Osteoblast (primary cell): ENCODE measurements around the gene STRIT1. TPM values are rescaled to one million over a fixed set of nuclear protein-coding genes. Genes with fewer than 3 reads are reported as not detected.

Experiments
- DNase-seq: peaks from one replicate; pipeline ENCODE4 v3.0.0; 2011; ENCODE audit warnings: low spot score, mixed read lengths; ENCODE audit not compliant: insufficient read length; ENCODE audit errors: missing footprints
- H2AFZ ChIP-seq: 2 replicates; pipeline ENCODE4 v1.6.0; 2011; ENCODE audit warnings: mild to moderate bottlenecking, low read length
- H3K27ac ChIP-seq: 2 replicates; pipeline ENCODE4 v1.5.1; 2011; ENCODE audit warnings: mild to moderate bottlenecking, low read depth, low read length, moderate library complexity
- H3K27me3 ChIP-seq: 2 replicates; pipeline ENCODE4 v1.6.0; 2012; ENCODE audit warnings: mild to moderate bottlenecking, control low read depth, inconsistent platforms, low read length, moderate library complexity; ENCODE audit not compliant: insufficient read depth
- H3K36me3 ChIP-seq: 2 replicates; pipeline ENCODE4 v1.5.1; 2011; ENCODE audit warnings: mild to moderate bottlenecking, low read length, control low read depth, moderate library complexity; ENCODE audit not compliant: insufficient read depth
- H3K4me1 ChIP-seq: 2 replicates; pipeline ENCODE4 v1.5.1; 2011; ENCODE audit warnings: mild to moderate bottlenecking, low read length, control low read depth, moderate library complexity; ENCODE audit not compliant: insufficient read depth
- H3K4me2 ChIP-seq: 2 replicates; pipeline ENCODE4 v1.6.0; 2011; ENCODE audit warnings: mild to moderate bottlenecking, low read length; ENCODE audit not compliant: insufficient read depth
- H3K4me3 ChIP-seq: fragments of 200-600 bp; sonication (generic); 3 replicates; pipeline ENCODE4 v1.5.1; 2012; ENCODE audit warnings: mild to moderate bottlenecking, low read length, inconsistent platforms; ENCODE audit not compliant: insufficient read depth
- H3K79me2 ChIP-seq: 2 replicates; pipeline ENCODE4 v1.6.0; 2012; ENCODE audit warnings: mild to moderate bottlenecking, low read length, control low read depth, inconsistent platforms; ENCODE audit not compliant: insufficient read depth
- H3K9me3 ChIP-seq: 2 replicates; pipeline ENCODE4 v1.5.1; 2011; ENCODE audit warnings: low read depth, low read length, control low read depth
- H4K20me1 ChIP-seq: 2 replicates; pipeline ENCODE4 v1.6.0; 2012; ENCODE audit warnings: mild to moderate bottlenecking, low read length, control low read depth; ENCODE audit not compliant: insufficient read depth
- total RNA-seq: library from RNA; depleted of rRNA; stranded (reverse); fragments of >200 nt; gene quantifications from 2 replicates; pipeline ENCODE4 v1.2.3, GENCODE V29; 2012
- TF ChIP-seq, protein P1 (sequence below): IDR thresholded peaks from 2 replicates; pipeline ENCODE4 v1.5.1; 2011; ENCODE audit warnings: mild to moderate bottlenecking, low read depth, low read length, moderate library complexity; ENCODE audit errors: extremely low read depth

The STRIT1 gene
- total RNA-seq, 1 donor, result not detected

DNA sequence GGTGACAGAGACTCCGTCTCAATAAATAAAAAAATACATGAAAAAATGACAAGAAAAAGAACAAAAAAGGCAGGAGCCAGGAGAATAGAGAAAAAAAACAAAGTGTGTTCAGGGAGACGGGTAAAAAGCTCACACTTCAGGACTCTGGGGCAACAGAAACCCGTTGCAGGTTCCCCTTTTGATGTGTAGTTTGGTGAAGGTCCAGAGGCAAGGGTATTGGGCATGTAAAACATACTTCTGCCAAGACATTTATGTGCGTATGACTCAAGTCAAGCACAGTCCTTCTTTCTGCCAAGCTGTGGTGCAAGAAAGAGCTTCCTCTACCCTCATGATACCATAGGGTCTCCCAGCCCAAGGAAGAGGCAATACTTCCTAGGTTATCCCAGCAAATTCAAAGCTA, 33.4 kb upstream of the STRIT1 start:
- Histone ChIP-seq H3K4me3 (no peak overlapping the region), H3K9me3 (no peaks in the 10 kb centered on the region), H3K27ac (no peak overlapping the region), H4K20me1 (no peaks in the 10 kb centered on the region), H3K4me1 (no peaks in the 10 kb centered on the region), H3K36me3 (no peaks in the 10 kb centered on the region), H3K79me2 (no peaks in the 10 kb centered on the region), H3K27me3 (no peaks in the 10 kb centered on the region), H2AFZ (no peak overlapping the region), H3K4me2 (no peak overlapping the region)
- no peak for DNase-seq
- TF ChIP-seq, protein P1, sequence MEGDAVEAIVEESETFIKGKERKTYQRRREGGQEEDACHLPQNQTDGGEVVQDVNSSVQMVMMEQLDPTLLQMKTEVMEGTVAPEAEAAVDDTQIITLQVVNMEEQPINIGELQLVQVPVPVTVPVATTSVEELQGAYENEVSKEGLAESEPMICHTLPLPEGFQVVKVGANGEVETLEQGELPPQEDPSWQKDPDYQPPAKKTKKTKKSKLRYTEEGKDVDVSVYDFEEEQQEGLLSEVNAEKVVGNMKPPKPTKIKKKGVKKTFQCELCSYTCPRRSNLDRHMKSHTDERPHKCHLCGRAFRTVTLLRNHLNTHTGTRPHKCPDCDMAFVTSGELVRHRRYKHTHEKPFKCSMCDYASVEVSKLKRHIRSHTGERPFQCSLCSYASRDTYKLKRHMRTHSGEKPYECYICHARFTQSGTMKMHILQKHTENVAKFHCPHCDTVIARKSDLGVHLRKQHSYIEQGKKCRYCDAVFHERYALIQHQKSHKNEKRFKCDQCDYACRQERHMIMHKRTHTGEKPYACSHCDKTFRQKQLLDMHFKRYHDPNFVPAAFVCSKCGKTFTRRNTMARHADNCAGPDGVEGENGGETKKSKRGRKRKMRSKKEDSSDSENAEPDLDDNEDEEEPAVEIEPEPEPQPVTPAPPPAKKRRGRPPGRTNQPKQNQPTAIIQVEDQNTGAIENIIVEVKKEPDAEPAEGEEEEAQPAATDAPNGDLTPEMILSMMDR, result no peak

DNA sequence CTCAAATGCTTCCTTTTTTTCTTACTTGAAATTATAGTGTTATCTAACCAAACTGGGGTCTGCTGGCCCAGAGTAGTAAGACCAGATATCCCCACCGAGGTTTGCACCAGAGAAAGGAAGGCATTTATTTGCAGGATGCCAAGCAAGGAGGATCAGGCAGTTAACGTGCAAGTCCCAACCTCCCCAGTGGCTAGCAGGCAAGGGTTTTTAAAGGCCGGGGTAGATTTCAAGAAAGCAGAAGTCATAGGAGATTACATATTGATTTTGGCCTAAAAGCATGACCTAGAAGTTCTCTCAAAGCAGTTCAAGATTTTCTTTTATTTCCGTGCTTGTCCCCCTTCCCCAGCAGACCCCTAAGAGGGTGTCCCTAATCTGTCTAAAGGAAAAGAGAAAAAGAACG, 32.8 kb upstream of the STRIT1 start:
- Histone ChIP-seq H4K20me1 (no peaks in the 10 kb centered on the region), H3K27me3 (no peaks in the 10 kb centered on the region), H3K4me1 (no peaks in the 10 kb centered on the region), H3K9me3 (no peaks in the 10 kb centered on the region), H3K27ac (no peak overlapping the region), H3K4me2 (no peak overlapping the region), H3K79me2 (no peaks in the 10 kb centered on the region), H3K36me3 (no peaks in the 10 kb centered on the region), H3K4me3 (no peak overlapping the region), H2AFZ (no peak overlapping the region)
- DNase-seq, result no peak
- TF ChIP-seq, protein P1, result no peak

GRCh38 chr3:155325263-155325835, 31.9 kb upstream of the STRIT1 start:
- no peak overlapping the region for H3K27ac ChIP-seq
- H3K4me3 ChIP-seq, result no peak overlapping the region
- no peaks in the 10 kb centered on the region for H3K27me3 ChIP-seq
- H3K4me1 ChIP-seq, result no peaks in the 10 kb centered on the region
- no peaks in the 10 kb centered on the region for H4K20me1 ChIP-seq
- DNase-seq, result no peak
- no peak overlapping the region for H3K4me2 ChIP-seq
- no peaks in the 10 kb centered on the region for H3K9me3 ChIP-seq
- no peaks in the 10 kb centered on the region for H3K79me2 ChIP-seq
- H3K36me3 ChIP-seq, result no peaks in the 10 kb centered on the region
- TF ChIP-seq, protein P1, result peak; percentile 31
- peak overlapping the region; percentile 31 for H2AFZ ChIP-seq

- Histone ChIP-seq H3K4me2 (no peak overlapping the region), H2AFZ (no peak overlapping the region), H3K36me3 (no peaks in the 10 kb centered on the region), H3K27me3 (no peaks in the 10 kb centered on the region), H3K27ac (no peak overlapping the region), H4K20me1 (no peaks in the 10 kb centered on the region), H3K4me3 (no peak overlapping the region), H3K9me3 (no peaks in the 10 kb centered on the region), H3K4me1 (no peaks in the 10 kb centered on the region), H3K79me2 (no peaks in the 10 kb centered on the region)
- no peak for DNase-seq
- TF ChIP-seq, protein P1, result peak; percentile 80
Measured at GRCh38 chr3:155323063-155323666, 29.7 kb upstream of the STRIT1 start.
